ENCODE results near the gene PIK3AP1. TPM values are rescaled to one million over a fixed set of nuclear protein-coding genes. Genes with fewer than 3 reads are reported as not detected.

Gene PIK3AP1
- total and polyA plus RNA-seq, 10 of the 15 experiments (the other 5 are each of a cell fraction or from before 2014, with no cell fraction given) = 26.2 to 306 (median 119) TPM

DNA sequence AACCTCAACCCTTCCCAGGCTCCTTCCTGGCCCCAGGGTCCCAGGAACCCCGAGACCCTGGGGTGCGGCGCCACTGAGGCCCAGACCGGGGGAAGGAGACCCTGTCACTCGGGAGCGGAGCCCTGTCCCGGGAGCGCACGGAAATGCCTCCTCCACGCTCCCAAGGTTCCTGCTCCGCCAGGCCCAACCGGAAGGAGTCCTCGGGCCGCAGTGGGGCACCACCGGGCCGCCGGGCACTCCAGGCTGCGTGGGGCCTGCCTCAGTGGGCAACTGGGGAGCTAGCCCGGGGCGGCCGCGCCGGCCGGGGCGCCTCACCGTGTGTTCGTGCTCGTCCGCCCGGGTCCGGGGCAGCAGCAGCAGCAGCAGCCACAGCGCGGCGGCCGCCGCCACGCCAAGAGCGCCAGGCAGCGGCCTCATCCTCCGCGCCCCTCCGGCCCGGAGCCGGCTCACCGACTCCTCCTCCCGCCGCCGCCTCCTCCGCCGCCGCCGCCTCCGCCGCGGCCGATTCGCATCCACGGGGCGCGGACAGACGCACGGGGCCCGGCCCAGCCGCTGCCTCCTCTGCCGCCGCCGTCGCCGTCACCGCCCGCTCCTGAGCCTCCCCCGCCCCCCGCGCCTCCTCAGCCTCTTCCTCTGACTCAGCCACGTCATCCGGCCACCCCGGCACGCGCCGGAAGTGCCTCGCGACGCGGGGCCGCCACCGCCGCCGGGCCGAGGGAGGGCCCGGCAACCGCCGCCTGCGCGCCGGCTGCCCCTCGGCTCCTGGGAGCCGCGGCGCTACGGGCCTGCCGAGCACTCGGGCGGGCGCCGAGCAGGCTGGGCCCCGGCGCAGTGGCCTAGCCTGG lies 133.7 kb downstream of the PIK3AP1 start, which contains the start of gene TM9SF3 (continued):
- TF ChIP-seq, protein P1, sequence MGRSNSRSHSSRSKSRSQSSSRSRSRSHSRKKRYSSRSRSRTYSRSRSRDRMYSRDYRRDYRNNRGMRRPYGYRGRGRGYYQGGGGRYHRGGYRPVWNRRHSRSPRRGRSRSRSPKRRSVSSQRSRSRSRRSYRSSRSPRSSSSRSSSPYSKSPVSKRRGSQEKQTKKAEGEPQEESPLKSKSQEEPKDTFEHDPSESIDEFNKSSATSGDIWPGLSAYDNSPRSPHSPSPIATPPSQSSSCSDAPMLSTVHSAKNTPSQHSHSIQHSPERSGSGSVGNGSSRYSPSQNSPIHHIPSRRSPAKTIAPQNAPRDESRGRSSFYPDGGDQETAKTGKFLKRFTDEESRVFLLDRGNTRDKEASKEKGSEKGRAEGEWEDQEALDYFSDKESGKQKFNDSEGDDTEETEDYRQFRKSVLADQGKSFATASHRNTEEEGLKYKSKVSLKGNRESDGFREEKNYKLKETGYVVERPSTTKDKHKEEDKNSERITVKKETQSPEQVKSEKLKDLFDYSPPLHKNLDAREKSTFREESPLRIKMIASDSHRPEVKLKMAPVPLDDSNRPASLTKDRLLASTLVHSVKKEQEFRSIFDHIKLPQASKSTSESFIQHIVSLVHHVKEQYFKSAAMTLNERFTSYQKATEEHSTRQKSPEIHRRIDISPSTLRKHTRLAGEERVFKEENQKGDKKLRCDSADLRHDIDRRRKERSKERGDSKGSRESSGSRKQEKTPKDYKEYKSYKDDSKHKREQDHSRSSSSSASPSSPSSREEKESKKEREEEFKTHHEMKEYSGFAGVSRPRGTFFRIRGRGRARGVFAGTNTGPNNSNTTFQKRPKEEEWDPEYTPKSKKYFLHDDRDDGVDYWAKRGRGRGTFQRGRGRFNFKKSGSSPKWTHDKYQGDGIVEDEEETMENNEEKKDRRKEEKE (IDR thresholded peaks at IDR 0.05) = no peak
- no peak for TF ChIP-seq CBX3 (IDR thresholded peaks at IDR 0.05; ENCODE audit: borderline replicate concordance, low read depth)
- 0 out of 3 replicates have a peak, but pooled peaks have one; percentile 55 for TF ChIP-seq POU2F2 (IDR thresholded peaks at IDR 0.05; ENCODE audit: borderline replicate concordance, low read depth, low read length)
- TF ChIP-seq GABPA (IDR thresholded peaks at IDR 0.05; ENCODE audit: low read depth) = peak; percentile 83
- TF ChIP-seq ZNF207 (IDR thresholded peaks at IDR 0.05; ENCODE audit: borderline replicate concordance) = peak; percentile 56; the same call in 1 of the 2 replicates
- no peak for TF ChIP-seq ZNF384 (IDR thresholded peaks at IDR 0.05; ENCODE audit: borderline replicate concordance, low read depth, low read length)
- no peak for TF ChIP-seq NFYA (IDR thresholded peaks at IDR 0.05; ENCODE audit: borderline replicate concordance, low read depth, low read length)
- no peak for TF ChIP-seq CHD1 (IDR thresholded peaks at IDR 0.05; ENCODE audit: low read depth, low read length)
- TF ChIP-seq PKNOX1 (IDR thresholded peaks at IDR 0.05) = no peak
- peak; percentile 29 for TF ChIP-seq BCL3 (IDR thresholded peaks at IDR 0.05; ENCODE audit: borderline replicate concordance, insufficient read depth, low read depth, low read length, poor library complexity, severe bottlenecking)
- no peak for TF ChIP-seq HDAC2 (IDR thresholded peaks at IDR 0.05)
- TF ChIP-seq SMAD1 (IDR thresholded peaks at IDR 0.05; ENCODE audit: low read depth, partially characterized antibody) = no peak
- TF ChIP-seq ZBTB4 (CRISPR knock-in tag; IDR thresholded peaks at IDR 0.05) = no peak
- TF ChIP-seq RAD51 (IDR thresholded peaks at IDR 0.05) = no peak
- 0 out of 2 replicates have a peak, but pooled peaks have one; percentile 52 for TF ChIP-seq ZNF217 (IDR thresholded peaks at IDR 0.05)
- no peak for TF ChIP-seq RELA (IDR thresholded peaks at IDR 0.05; ENCODE audit: borderline replicate concordance, partially characterized antibody)
- TF ChIP-seq SUZ12 (IDR thresholded peaks at IDR 0.05; ENCODE audit: unreplicated experiment) = no peak
- peak; percentile 12 for TF ChIP-seq HDAC6 (IDR thresholded peaks at IDR 0.05; ENCODE audit: unreplicated experiment)
- TF ChIP-seq EZH2 (IDR thresholded peaks at IDR 0.05; ENCODE audit: borderline replicate concordance, control insufficient read depth, low read depth, low read length) = no peak
- TF ChIP-seq HCFC1 (IDR thresholded peaks at IDR 0.05; ENCODE audit: low read length) = peak; percentile 37; the same call in 1 of the 2 replicates

All from GM12878 (cell line).